ENCODE data around the gene SPINK8.

SPINK8 gene

DNA sequence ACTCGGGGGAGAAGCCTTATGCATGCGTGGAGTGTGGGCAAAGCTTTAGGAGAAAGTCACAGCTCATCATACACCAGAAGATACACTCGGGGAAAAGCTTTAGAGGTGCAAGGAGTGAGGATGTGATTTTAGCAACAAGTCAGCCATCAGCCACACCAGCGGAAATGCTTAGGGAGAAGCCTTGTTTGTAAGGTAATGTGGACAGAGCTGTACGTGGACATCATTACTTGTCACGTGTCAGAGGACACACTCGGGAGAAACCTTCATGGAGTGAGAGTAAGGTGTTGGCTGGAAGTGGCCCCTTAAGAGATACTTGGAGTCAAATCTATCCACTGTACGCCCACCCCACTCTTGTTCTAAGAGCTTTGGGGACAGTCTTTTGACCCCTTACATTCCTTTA lies 63.9 kb downstream of the SPINK8 start:
- Histone ChIP-seq H3K9me3 (ENCODE audit: control insufficient read depth, low read length) (no peaks in the 10 kb centered on the region), H3K4me3 (ENCODE audit: low read depth, low read length) (no peak overlapping the region), H3K79me2 (no peaks in the 10 kb centered on the region), H3K27ac (no peak overlapping the region), H3K4me2 (ENCODE audit: low read length) (no peak overlapping the region), H3K27me3 (ENCODE audit: control insufficient read depth, insufficient read depth, low read length) (no peaks in the 10 kb centered on the region), H3K36me3 (ENCODE audit: control insufficient read depth, insufficient read depth, low read length) (no peaks in the 10 kb centered on the region), H3K9ac (no peak overlapping the region), H2AFZ (no peak overlapping the region), H3K4me1 (no peaks in the 10 kb centered on the region)
- TF ChIP-seq, protein P1, sequence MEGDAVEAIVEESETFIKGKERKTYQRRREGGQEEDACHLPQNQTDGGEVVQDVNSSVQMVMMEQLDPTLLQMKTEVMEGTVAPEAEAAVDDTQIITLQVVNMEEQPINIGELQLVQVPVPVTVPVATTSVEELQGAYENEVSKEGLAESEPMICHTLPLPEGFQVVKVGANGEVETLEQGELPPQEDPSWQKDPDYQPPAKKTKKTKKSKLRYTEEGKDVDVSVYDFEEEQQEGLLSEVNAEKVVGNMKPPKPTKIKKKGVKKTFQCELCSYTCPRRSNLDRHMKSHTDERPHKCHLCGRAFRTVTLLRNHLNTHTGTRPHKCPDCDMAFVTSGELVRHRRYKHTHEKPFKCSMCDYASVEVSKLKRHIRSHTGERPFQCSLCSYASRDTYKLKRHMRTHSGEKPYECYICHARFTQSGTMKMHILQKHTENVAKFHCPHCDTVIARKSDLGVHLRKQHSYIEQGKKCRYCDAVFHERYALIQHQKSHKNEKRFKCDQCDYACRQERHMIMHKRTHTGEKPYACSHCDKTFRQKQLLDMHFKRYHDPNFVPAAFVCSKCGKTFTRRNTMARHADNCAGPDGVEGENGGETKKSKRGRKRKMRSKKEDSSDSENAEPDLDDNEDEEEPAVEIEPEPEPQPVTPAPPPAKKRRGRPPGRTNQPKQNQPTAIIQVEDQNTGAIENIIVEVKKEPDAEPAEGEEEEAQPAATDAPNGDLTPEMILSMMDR (IDR thresholded peaks at IDR 0.05), result no peak

DNA sequence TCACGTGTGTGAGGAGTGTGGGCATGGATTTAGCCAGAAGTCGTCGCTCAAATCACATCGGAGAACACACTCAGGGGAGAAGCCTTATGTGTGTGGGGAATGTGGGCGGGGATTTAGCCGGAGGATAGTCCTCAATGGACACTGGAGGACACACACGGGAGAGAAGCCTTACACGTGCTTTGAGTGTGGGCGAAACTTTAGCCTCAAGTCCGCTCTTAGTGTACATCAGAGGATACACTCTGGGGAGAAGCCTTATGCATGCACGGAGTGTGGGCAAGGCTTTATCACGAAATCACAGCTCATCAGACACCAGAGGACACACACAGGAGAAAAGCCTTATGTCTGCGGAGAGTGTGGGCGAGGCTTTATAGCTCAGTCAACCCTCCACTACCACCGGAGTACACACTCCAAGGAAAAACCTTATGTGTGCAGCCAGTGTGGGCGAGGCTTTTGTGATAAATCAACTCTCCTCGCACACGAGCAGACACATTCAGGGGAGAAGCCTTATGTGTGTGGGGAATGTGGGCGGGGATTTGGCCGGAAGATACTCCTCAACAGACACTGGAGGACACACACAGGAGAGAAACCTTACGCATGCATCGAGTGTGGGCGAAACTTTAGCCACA lies 64.4 kb downstream of the SPINK8 start:
- Histone ChIP-seq H3K9ac (no peak overlapping the region), H3K36me3 (ENCODE audit: control insufficient read depth, insufficient read depth, low read length) (no peaks in the 10 kb centered on the region), H3K27ac (no peak overlapping the region)

DNA sequence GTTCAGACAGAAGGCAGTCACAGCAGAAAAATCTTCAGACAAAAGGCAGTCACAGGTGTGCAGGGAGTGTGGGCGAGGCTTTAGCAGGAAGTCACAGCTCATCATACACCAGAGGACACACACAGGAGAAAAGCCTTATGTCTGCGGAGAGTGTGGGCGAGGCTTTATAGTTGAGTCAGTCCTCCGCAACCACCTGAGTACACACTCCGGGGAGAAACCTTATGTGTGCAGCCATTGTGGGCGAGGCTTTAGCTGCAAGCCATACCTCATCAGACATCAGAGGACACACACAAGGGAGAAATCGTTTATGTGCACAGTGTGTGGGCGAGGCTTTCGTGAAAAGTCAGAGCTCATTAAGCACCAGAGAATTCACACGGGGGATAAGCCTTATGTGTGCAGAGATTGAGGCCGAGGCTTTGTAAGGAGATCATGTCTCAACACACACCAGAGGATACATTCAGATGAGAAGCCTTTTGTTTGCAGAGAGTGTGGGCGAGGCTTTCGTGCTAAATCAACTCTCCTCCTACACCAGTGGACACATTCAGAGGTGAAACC lies 65.0 kb downstream of the SPINK8 start:
- H3K4me1 ChIP-seq, result no peaks in the 10 kb centered on the region
- H2AFZ ChIP-seq, result no peak overlapping the region
- no peak overlapping the region for H3K9ac ChIP-seq
- H3K27me3 ChIP-seq (ENCODE audit: control insufficient read depth, insufficient read depth, low read length), result no peaks in the 10 kb centered on the region
- no peaks in the 10 kb centered on the region for H3K79me2 ChIP-seq
- H3K4me2 ChIP-seq (ENCODE audit: low read length), result no peak overlapping the region
- no peaks in the 10 kb centered on the region for H3K9me3 ChIP-seq (ENCODE audit: control insufficient read depth, low read length)
- H3K36me3 ChIP-seq (ENCODE audit: control insufficient read depth, insufficient read depth, low read length), result no peaks in the 10 kb centered on the region
- H3K4me3 ChIP-seq (ENCODE audit: low read depth, low read length), result no peak overlapping the region
- TF ChIP-seq, protein P1 (IDR thresholded peaks at IDR 0.05), result no peak
- H3K27ac ChIP-seq, result no peak overlapping the region

More for the DNA sequence above, 64.4 kb downstream of the SPINK8 start:
- Histone ChIP-seq H3K79me2 (no peaks in the 10 kb centered on the region), H3K4me3 (ENCODE audit: low read depth, low read length) (no peak overlapping the region), H3K27me3 (ENCODE audit: control insufficient read depth, insufficient read depth, low read length) (no peaks in the 10 kb centered on the region), H3K4me2 (ENCODE audit: low read length) (no peak overlapping the region), H3K9me3 (ENCODE audit: control insufficient read depth, low read length) (no peaks in the 10 kb centered on the region), H3K4me1 (no peaks in the 10 kb centered on the region), H2AFZ (no peak overlapping the region)
- TF ChIP-seq, protein P1 (IDR thresholded peaks at IDR 0.05), result no peak

DNA sequence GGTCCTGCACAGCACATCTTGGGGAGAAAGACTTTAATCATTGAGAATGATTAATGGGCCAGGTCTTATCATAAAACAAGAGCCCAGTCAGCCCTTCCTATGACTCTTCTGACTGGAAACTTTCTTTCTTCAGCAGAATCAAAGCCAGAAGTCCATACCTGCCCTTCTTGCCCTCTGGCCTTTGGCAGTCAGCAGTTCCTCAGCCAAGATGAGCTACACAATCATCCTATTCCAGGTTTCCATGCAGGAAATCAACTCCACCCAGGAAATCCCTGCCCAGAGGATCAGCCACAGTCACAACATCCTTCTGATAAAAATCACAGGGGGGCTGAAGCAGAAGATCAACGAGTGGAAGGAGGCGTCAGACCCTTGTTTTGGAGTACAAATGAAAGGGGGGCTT lies 65.7 kb downstream of the SPINK8 start:
- Histone ChIP-seq H3K9ac (no peak overlapping the region), H3K36me3 (ENCODE audit: control insufficient read depth, insufficient read depth, low read length) (no peaks in the 10 kb centered on the region), H3K79me2 (no peaks in the 10 kb centered on the region), H3K27ac (no peak overlapping the region), H2AFZ (no peak overlapping the region), H3K9me3 (ENCODE audit: control insufficient read depth, low read length) (no peaks in the 10 kb centered on the region), H3K4me1 (no peaks in the 10 kb centered on the region), H3K4me3 (ENCODE audit: low read depth, low read length) (no peak overlapping the region), H3K4me2 (ENCODE audit: low read length) (no peak overlapping the region), H3K27me3 (ENCODE audit: control insufficient read depth, insufficient read depth, low read length) (no peaks in the 10 kb centered on the region)
- TF ChIP-seq, protein P1 (IDR thresholded peaks at IDR 0.05), result no peak

DNA sequence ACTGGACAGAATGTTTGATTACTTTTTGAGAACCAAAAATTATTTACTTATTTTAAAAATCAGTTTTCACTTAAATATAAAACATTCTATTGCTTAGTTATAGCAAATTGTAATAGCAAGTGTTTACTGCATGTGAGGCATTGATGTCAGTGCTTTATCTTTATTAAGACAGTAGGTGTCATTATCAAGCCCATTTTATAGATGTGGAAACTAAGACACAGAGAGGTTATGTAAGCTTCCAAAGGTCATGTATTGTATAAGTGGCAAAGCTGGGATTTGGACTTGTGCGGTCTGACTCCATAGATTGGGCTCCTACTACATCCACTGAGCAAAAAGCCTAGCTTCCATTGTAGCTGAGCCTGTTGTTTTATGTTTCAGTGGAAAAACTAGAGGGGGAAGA lies 74.9 kb downstream of the SPINK8 start:
- H3K27me3 ChIP-seq (ENCODE audit: control insufficient read depth, insufficient read depth, low read length), result no peaks in the 10 kb centered on the region
- no peak overlapping the region for H2AFZ ChIP-seq
- no peak overlapping the region for H3K9ac ChIP-seq
- H3K36me3 ChIP-seq (ENCODE audit: control insufficient read depth, insufficient read depth, low read length), result no peaks in the 10 kb centered on the region
- TF ChIP-seq, protein P1 (IDR thresholded peaks at IDR 0.05), result no peak
- H3K9me3 ChIP-seq (ENCODE audit: control insufficient read depth, low read length), result no peaks in the 10 kb centered on the region
- peaks cover 4% of the 10 kb centered on the region for H3K79me2 ChIP-seq
- no peak overlapping the region for H3K27ac ChIP-seq
- H3K4me1 ChIP-seq, result no peaks in the 10 kb centered on the region
- H3K4me2 ChIP-seq (ENCODE audit: low read length), result no peak overlapping the region
- no peak overlapping the region for H3K4me3 ChIP-seq (ENCODE audit: low read depth, low read length)
